Hepatocyte (in vitro differentiated cells): ENCODE results near the gene RENBP.

Source experiments
- EZH2 ChIP-seq: fragments of 200-600 bp; sonication (generic); IDR thresholded peaks from 2 replicates; pipeline ENCODE4 v1.6.1; 2016; ENCODE audit warnings: antibody characterized with exemption, mild to moderate bottlenecking, borderline replicate concordance
- EZH2phosphoT487 ChIP-seq: fragments of 200-600 bp; sonication (generic); IDR thresholded peaks from one replicate; pipeline ENCODE4 v1.6.1; 2018; ENCODE audit warnings: antibody characterized with exemption, mild to moderate bottlenecking, low read depth, moderate library complexity; ENCODE audit not compliant: unreplicated experiment, severe bottlenecking
- TF ChIP-seq, protein P1 (sequence below): fragments of 200-600 bp; sonication (generic); IDR thresholded peaks from 2 replicates; pipeline ENCODE4 v1.5.1; 2016; ENCODE audit warnings: antibody characterized with exemption, mild to moderate bottlenecking; ENCODE audit not compliant: poor library complexity

DNA sequence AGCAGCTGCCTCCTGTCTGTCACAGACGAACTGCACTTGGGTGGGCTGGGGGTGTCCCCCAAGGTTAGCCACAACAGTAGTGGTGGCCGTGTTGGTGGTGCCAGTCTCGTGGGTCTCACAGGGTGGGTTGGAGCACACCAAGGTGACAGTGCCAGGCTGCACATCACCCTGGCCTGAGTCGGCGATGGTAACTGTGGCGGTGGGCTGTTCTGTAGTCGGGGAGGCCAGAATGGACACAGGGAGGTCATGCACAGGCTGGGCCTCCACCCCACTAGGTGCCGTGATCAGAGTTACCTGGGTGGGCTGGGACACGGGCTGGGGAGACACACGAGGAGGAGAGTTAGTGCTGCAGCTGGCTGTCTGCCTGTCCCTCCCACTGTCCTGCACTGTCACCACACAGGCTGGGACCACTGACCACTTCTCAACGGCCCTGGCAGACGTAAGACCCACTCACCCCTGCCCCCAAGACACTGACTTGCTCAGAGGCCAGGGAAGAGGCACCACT, 10.8 kb upstream of the RENBP start:
- TF ChIP-seq, protein P1, sequence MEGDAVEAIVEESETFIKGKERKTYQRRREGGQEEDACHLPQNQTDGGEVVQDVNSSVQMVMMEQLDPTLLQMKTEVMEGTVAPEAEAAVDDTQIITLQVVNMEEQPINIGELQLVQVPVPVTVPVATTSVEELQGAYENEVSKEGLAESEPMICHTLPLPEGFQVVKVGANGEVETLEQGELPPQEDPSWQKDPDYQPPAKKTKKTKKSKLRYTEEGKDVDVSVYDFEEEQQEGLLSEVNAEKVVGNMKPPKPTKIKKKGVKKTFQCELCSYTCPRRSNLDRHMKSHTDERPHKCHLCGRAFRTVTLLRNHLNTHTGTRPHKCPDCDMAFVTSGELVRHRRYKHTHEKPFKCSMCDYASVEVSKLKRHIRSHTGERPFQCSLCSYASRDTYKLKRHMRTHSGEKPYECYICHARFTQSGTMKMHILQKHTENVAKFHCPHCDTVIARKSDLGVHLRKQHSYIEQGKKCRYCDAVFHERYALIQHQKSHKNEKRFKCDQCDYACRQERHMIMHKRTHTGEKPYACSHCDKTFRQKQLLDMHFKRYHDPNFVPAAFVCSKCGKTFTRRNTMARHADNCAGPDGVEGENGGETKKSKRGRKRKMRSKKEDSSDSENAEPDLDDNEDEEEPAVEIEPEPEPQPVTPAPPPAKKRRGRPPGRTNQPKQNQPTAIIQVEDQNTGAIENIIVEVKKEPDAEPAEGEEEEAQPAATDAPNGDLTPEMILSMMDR = no peak
- TF ChIP-seq EZH2 = no peak
- no peak for TF ChIP-seq EZH2phosphoT487
